B cell (primary cell): ENCODE data around the gene RUVBL2. TPM values are rescaled to one million over a fixed set of nuclear protein-coding genes. Genes with fewer than 3 reads are reported as not detected.

Experiments
- ATAC-seq: fragments of 200-7000 bp; cut with Tn5 transposase; one replicate; pipeline ENCODE4 v1.10.0; 2021; ENCODE audit warnings: low read depth, mild to moderate bottlenecking, moderate number of reproducible peaks, moderate library complexity
- CTCF ChIA-PET: fragments of 350-600 bp; sonication (Branson Sonifier 250); formaldehyde crosslinking; loops from one replicate; lab custom pipeline; 2021; ENCODE audit warnings: antibody characterized with exemption, inconsistent platforms; lab: Charles Lee
- POLR2A ChIA-PET: fragments of 350-600 bp; sonication (Branson Sonifier 250); formaldehyde crosslinking; loops from one replicate; lab custom pipeline; 2021; ENCODE audit warnings: antibody characterized with exemption; lab: Charles Lee
- DNase-seq: peaks from one replicate; pipeline ENCODE4 v3.0.0; 2013
- H2AFZ ChIP-seq: 2 replicates; pipeline ENCODE4 v1.6.1; 2012; ENCODE audit warnings: mild to moderate bottlenecking, low read depth, low read length; ENCODE audit not compliant: insufficient read depth, poor library complexity, severe bottlenecking
- H3K27ac ChIP-seq, 2 donors: 1 replicate in 1 of 2; 2 replicates in 1 of 2; pipeline ENCODE4 v1.5.1; 2012 to 2013; ENCODE audit warnings: low read length in 2 of 2, mild to moderate bottlenecking in 2 of 2, moderate library complexity in 1 of 2
- H3K27me3 ChIP-seq, 4 experiments: fragments of 200-600 bp in 1 of 4; sonication (generic) in 1 of 4; replicated peaks in 1 of 4; 1 replicate in 2 of 4; 2 replicates in 2 of 4; pipeline versions ENCODE4 v1.6.1 to v1.7.0; 2013 to 2016; ENCODE audit warnings: low read length in 3 of 4, mild to moderate bottlenecking in 2 of 4, mixed read lengths in 1 of 4, moderate library complexity in 1 of 4; ENCODE audit not compliant: insufficient read depth in 4 of 4, control insufficient read depth in 3 of 4; ENCODE audit errors: control extremely low read depth in 1 of 4
- H3K36me3 ChIP-seq, 2 experiments: replicated peaks in 1 of 2; 1 replicate in 1 of 2; 2 replicates in 1 of 2; pipeline versions ENCODE4 v1.6.1 to v1.7.1; 2013; ENCODE audit warnings: low read length in 1 of 2; ENCODE audit not compliant: insufficient read depth in 2 of 2, control insufficient read depth in 1 of 2; ENCODE audit errors: control extremely low read depth in 1 of 2, extremely low read depth in 1 of 2
- H3K4me1 ChIP-seq, 2 donors: fragments of 200-600 bp in 1 of 2; sonication (generic) in 1 of 2; 1 replicate in 1 of 2; 2 replicates in 1 of 2; pipeline versions ENCODE4 v1.5.1 to v1.6.1; 2013 to 2017; ENCODE audit warnings: low read length in 2 of 2; ENCODE audit not compliant: control insufficient read depth in 2 of 2, insufficient read depth in 2 of 2
- H3K4me2 ChIP-seq: replicated peaks from 2 replicates; pipeline ENCODE3; 2012; ENCODE audit warnings: mild to moderate bottlenecking, low read depth, low read length; ENCODE audit not compliant: poor library complexity, severe bottlenecking
- H3K4me3 ChIP-seq, 5 experiments: fragments of 200-600 bp in 1 of 5; sonication (generic) in 1 of 5; 1 replicate in 3 of 5; 2 replicates in 2 of 5; pipeline versions ENCODE4 v1.5.1 to v1.7.0; 2011 to 2016; ENCODE audit warnings: low read length in 4 of 5, mild to moderate bottlenecking in 4 of 5, low read depth in 2 of 5, control low read depth in 1 of 5, moderate library complexity in 1 of 5; ENCODE audit not compliant: insufficient read depth in 1 of 5; ENCODE audit errors: control extremely low read depth in 1 of 5, extremely low read depth in 1 of 5
- H3K79me2 ChIP-seq: fragments of 200-600 bp; sonication (generic); one replicate; pipeline ENCODE4 v1.6.0; 2016; ENCODE audit warnings: low read length; ENCODE audit not compliant: control insufficient read depth, insufficient read depth
- H3K9ac ChIP-seq: fragments of 200-600 bp; sonication (generic); 2 replicates; pipeline ENCODE4 v1.6.1; 2017; ENCODE audit warnings: mild to moderate bottlenecking, low read length, moderate library complexity
- H3K9me3 ChIP-seq, 3 donors: one replicate each; pipeline versions ENCODE4 v1.6.1 to v1.7.1; 2013; ENCODE audit warnings: low read length in 2 of 3; ENCODE audit not compliant: control insufficient read depth in 2 of 3, insufficient read depth in 1 of 3; ENCODE audit errors: control extremely low read depth in 1 of 3
- H4K20me1 ChIP-seq: 2 replicates; pipeline ENCODE4 v1.6.0; 2012; ENCODE audit warnings: mild to moderate bottlenecking, low read length; ENCODE audit not compliant: insufficient read depth, control insufficient read depth, poor library complexity, severe bottlenecking
- H3K27ac Mint-ChIP-seq: one replicate; pipeline ENCODE4 v1.8.0; 2021; ENCODE audit warnings: mixed read lengths
- H3K27me3 Mint-ChIP-seq: one replicate; pipeline ENCODE4 v1.8.0; 2021; ENCODE audit warnings: mixed read lengths
- H3K4me1 Mint-ChIP-seq: one replicate; pipeline ENCODE4 v1.8.0; 2021; ENCODE audit warnings: mixed read lengths
- H3K4me3 Mint-ChIP-seq: one replicate; pipeline ENCODE4 v1.8.0; 2021; ENCODE audit warnings: mixed read lengths
- H3K9me3 Mint-ChIP-seq: one replicate; pipeline ENCODE4 v1.8.0; 2022; ENCODE audit warnings: mixed read lengths; ENCODE audit not compliant: insufficient read depth
- EZH2 ChIP-seq: IDR thresholded peaks from 2 replicates; pipeline ENCODE4 v1.6.1; 2012; ENCODE audit warnings: borderline replicate concordance, low read depth, mild to moderate bottlenecking, moderate library complexity, low read length; ENCODE audit not compliant: insufficient read depth, poor library complexity, severe bottlenecking
- WGBS: methylation state at CpG from one replicate; pipeline ENCODE4 v1.1.5; 2013; ENCODE audit warnings: missing lambda C conversion rate; ENCODE audit not compliant: insufficient coverage; 5-methylcytosine and 5-hydroxymethylcytosine counted together
- intact Hi-C: fragments of 100-400 bp; cut with micrococcal nuclease; formaldehyde crosslinking; loops from one replicate; pipeline ENCODE4 v1.10.0; 2022
- polyA plus RNA-seq: library from polyadenylated mRNA; depleted of rRNA; stranded (reverse); fragments of >200 nt; gene quantifications from 2 replicates; pipeline ENCODE4 v1.2.3, GENCODE V29; 2012
- total RNA-seq, 2 donors: library from RNA; stranded (reverse); fragments of 120-200 nt in 1 of 2; gene quantifications; 1 replicate in 1 of 2; 2 replicates in 1 of 2; pipeline versions ENCODE4 v1.2.3 to v1.2.4, GENCODE V29; 2013 to 2022
- TF ChIP-seq, protein P1 (sequence below): fragments of 200-600 bp; IDR thresholded peaks from one replicate; pipeline ENCODE4 v1.8.0; 2022; ENCODE audit warnings: antibody characterized with exemption, mild to moderate bottlenecking

Gene RUVBL2
- total and polyA plus RNA-seq, 2 donors (not counting 1 experiment from before 2014, with no cell fraction given): 36.1 to 57.4 TPM

DNA sequence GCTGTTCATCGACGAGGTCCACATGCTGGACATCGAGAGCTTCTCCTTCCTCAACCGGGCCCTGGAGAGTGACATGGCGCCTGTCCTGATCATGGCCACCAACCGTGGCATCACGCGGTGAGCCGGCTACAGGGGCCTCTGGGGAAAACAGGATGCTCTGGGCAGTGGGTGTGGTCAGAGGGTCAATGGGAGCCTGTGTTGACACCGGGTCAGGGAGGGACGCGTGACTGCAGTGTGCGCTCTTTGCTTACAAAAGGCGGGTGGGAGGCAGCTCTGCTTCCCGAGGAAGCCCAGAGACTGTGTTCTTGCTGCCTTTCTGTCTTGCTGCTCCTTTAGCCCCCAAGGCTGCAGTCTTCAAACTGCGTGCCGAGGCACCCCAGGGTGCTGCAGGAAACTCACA lies 17.5 kb downstream of the RUVBL2 start:
- intact Hi-C loops: no loop called here
- H3K9me3 Mint-ChIP-seq: no peaks in the 10 kb centered on the region
- no peak overlapping the region for H3K4me2 ChIP-seq
- H3K27ac ChIP-seq: no peak overlapping the region
- H3K36me3 ChIP-seq: peaks cover 0 to 43% of the 10 kb centered on the region in 2 experiments
- no peaks in the 10 kb centered on the region for H3K79me2 ChIP-seq
- H4K20me1 ChIP-seq: no peaks in the 10 kb centered on the region
- no peaks in the 10 kb centered on the region for H3K4me1 ChIP-seq
- no peak for ATAC-seq
- H3K4me3 ChIP-seq: no peak overlapping the region
- H3K4me1 Mint-ChIP-seq: no peaks in the 10 kb centered on the region
- WGBS: 94% methylated on average over 15 of the region's 17 CpGs
- DNase-seq: no peak
- POLR2A ChIA-PET: no interaction called here
- H3K27me3 Mint-ChIP-seq: no peaks in the 10 kb centered on the region
- no peak overlapping the region for H3K4me3 Mint-ChIP-seq
- no peaks in the 10 kb centered on the region for H3K9me3 ChIP-seq
- CTCF ChIA-PET: no interaction called here
- no peak overlapping the region for H3K27ac Mint-ChIP-seq
- no peaks in the 10 kb centered on the region for H3K27me3 ChIP-seq
- TF ChIP-seq EZH2: no peak
- H2AFZ ChIP-seq: no peak overlapping the region
- no peak overlapping the region for H3K9ac ChIP-seq

DNA sequence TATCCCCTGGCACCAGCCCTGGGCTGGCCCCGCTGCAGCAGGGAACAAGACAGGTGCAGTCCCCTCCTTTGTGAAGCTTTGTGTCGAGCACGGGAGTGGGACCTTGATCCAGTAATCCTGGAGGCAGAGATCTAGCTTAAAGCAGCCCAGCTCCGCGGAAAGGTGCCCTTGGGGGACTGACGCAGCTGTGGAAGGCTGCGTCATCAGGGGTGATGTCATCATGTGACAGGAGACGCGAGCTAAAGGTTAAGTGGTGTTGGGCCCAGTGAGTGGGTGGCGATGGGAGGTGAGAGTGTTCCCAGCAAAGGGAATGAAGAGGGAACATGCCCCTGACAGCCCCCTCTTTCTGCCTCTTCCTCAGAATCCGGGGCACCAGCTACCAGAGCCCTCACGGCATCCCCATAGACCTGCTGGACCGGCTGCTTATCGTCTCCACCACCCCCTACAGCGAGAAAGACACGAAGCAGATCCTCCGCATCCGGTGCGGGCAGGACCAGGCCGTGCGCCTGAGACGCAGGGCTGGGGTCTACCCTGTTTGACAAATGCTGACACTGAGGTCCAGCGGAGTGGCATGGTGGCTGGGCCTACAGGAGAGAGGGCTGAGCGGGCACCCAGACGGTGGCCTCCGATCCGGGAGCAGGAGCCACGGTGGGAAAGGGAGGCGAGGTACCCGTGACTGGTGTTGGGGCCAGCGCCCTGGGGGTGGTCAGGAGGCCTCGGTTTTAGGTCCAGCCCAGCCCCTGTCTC lies 20.6 kb downstream of the RUVBL2 start:
- ChIA-PET POLR2A (interaction anchor here (0.5 kb wide), 1 partner anchor 21 kb away, joined by 10 read pairs; the partner anchor contains the start of gene RUVBL2), CTCF (interaction anchor here (1.3 to 1.7 kb wide), 2 partner anchors 16 to 83 kb away, joined by 4 to 5 read pairs; no protein-coding TSS in a partner anchor)
- TF ChIP-seq, protein P1, sequence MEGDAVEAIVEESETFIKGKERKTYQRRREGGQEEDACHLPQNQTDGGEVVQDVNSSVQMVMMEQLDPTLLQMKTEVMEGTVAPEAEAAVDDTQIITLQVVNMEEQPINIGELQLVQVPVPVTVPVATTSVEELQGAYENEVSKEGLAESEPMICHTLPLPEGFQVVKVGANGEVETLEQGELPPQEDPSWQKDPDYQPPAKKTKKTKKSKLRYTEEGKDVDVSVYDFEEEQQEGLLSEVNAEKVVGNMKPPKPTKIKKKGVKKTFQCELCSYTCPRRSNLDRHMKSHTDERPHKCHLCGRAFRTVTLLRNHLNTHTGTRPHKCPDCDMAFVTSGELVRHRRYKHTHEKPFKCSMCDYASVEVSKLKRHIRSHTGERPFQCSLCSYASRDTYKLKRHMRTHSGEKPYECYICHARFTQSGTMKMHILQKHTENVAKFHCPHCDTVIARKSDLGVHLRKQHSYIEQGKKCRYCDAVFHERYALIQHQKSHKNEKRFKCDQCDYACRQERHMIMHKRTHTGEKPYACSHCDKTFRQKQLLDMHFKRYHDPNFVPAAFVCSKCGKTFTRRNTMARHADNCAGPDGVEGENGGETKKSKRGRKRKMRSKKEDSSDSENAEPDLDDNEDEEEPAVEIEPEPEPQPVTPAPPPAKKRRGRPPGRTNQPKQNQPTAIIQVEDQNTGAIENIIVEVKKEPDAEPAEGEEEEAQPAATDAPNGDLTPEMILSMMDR: no peak
- TF ChIP-seq EZH2: no peak
- Histone ChIP-seq H4K20me1 (no peaks in the 10 kb centered on the region), H3K27ac (no peak overlapping the region), H3K27me3 (peaks cover 0 to 4% (median 2%) of the 10 kb centered on the region in 4 experiments), H2AFZ (no peak overlapping the region), H3K9ac (no peak overlapping the region), H3K79me2 (no peaks in the 10 kb centered on the region), H3K4me3 (no peak overlapping the region), H3K9me3 (no peaks in the 10 kb centered on the region), H3K4me1 (peaks cover 9 to 19% of the 10 kb centered on the region in 2 donors), H3K4me2 (no peak overlapping the region), H3K36me3 (peaks cover 0 to 31% of the 10 kb centered on the region in 2 experiments)
- 98% methylated on average over 26 of the region's 32 CpGs for WGBS
- Mint-ChIP-seq H3K27me3 (no peaks in the 10 kb centered on the region), H3K4me3 (no peak overlapping the region), H3K9me3 (no peaks in the 10 kb centered on the region), H3K27ac (no peak overlapping the region), H3K4me1 (peaks cover 13% of the 10 kb centered on the region)
- intact Hi-C loops: no loop called here
- ATAC-seq (no peak), DNase-seq (no peak)
